Chondrocyte (in vitro differentiated cells): ENCODE measurements around the gene NAA10. TPM values are rescaled to one million over a fixed set of nuclear protein-coding genes. Genes with fewer than 3 reads are reported as not detected.

Experiments used
- DNase-seq: peaks from one replicate; pipeline ENCODE4 v3.0.0; 2021; ENCODE audit warnings: mixed read lengths, low spot score
- H3K27ac Mint-ChIP-seq: one replicate; pipeline ENCODE4 v1.8.0; 2021; ENCODE audit warnings: mild to moderate bottlenecking, moderate library complexity, mixed read lengths; ENCODE audit not compliant: unreplicated experiment
- H3K27me3 Mint-ChIP-seq: 2 replicates; pipeline ENCODE4 v1.8.0; 2021; ENCODE audit warnings: low read depth, mixed read lengths
- H3K36me3 Mint-ChIP-seq: 2 replicates; pipeline ENCODE4 v1.8.0; 2021; ENCODE audit warnings: low read depth, mixed read lengths
- H3K4me1 Mint-ChIP-seq: 2 replicates; pipeline ENCODE4 v1.8.0; 2021; ENCODE audit warnings: low read depth, mild to moderate bottlenecking, mixed read lengths
- H3K4me3 Mint-ChIP-seq: one replicate; pipeline ENCODE4 v1.8.0; 2021; ENCODE audit warnings: mild to moderate bottlenecking, moderate library complexity, mixed read lengths; ENCODE audit not compliant: unreplicated experiment
- H3K9me3 Mint-ChIP-seq: 2 replicates; pipeline ENCODE4 v1.8.0; 2021; ENCODE audit warnings: low read depth, mixed read lengths
- total RNA-seq: library from RNA; stranded (reverse); gene quantifications from 3 replicates; pipeline ENCODE4 v1.2.1, GENCODE V29; 2021
- TF ChIP-seq, protein P1 (sequence below): fragments of 200-600 bp; sonication (generic); IDR thresholded peaks from 2 replicates; pipeline ENCODE4 v1.5.0; 2021; ENCODE audit warnings: antibody characterized with exemption, mild to moderate bottlenecking, moderate library complexity

NAA10 gene
- total RNA-seq, 1 donor from 2014 or later, result 89.5 TPM

DNA sequence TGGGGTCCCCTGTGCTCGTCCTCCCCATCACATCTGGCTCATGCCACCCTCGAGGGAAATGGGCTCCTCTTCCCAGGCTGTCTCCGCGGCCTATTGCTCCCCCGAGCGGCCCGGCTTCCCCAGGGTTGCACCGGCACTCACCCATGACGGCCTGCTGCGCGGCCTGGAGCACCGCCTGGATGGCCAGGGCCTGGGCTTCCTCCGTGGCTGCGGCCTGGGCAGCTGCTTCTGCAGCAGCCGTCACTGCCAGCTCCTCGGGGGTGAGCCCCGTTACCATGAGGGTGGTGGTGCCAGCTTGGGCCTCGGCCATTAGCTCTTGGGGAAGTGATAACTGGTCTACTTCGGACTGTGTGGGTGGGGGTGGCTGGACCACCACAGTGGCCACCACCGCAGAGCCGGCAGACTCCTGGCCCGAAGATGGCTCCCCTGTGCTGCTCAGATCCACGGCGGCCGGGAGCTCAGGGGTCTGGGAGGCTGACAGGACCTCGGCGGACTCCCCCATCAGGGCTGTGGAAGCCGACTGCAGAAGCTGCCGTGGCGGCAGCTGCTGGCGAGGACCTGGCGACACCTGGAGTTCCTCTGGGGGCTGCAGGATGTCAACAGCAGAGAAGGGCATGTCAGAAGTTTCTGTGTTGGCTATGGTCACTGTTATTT, 17.7 kb upstream of the NAA10 start:
- Mint-ChIP-seq H3K4me3 (no peak overlapping the region), H3K27ac (no peak overlapping the region), H3K36me3 (peaks cover 43% of the 10 kb centered on the region), H3K9me3 (no peaks in the 10 kb centered on the region), H3K4me1 (peaks cover 11% of the 10 kb centered on the region), H3K27me3 (no peaks in the 10 kb centered on the region)
- no peak for DNase-seq
- TF ChIP-seq, protein P1, sequence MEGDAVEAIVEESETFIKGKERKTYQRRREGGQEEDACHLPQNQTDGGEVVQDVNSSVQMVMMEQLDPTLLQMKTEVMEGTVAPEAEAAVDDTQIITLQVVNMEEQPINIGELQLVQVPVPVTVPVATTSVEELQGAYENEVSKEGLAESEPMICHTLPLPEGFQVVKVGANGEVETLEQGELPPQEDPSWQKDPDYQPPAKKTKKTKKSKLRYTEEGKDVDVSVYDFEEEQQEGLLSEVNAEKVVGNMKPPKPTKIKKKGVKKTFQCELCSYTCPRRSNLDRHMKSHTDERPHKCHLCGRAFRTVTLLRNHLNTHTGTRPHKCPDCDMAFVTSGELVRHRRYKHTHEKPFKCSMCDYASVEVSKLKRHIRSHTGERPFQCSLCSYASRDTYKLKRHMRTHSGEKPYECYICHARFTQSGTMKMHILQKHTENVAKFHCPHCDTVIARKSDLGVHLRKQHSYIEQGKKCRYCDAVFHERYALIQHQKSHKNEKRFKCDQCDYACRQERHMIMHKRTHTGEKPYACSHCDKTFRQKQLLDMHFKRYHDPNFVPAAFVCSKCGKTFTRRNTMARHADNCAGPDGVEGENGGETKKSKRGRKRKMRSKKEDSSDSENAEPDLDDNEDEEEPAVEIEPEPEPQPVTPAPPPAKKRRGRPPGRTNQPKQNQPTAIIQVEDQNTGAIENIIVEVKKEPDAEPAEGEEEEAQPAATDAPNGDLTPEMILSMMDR, result no peak

DNA sequence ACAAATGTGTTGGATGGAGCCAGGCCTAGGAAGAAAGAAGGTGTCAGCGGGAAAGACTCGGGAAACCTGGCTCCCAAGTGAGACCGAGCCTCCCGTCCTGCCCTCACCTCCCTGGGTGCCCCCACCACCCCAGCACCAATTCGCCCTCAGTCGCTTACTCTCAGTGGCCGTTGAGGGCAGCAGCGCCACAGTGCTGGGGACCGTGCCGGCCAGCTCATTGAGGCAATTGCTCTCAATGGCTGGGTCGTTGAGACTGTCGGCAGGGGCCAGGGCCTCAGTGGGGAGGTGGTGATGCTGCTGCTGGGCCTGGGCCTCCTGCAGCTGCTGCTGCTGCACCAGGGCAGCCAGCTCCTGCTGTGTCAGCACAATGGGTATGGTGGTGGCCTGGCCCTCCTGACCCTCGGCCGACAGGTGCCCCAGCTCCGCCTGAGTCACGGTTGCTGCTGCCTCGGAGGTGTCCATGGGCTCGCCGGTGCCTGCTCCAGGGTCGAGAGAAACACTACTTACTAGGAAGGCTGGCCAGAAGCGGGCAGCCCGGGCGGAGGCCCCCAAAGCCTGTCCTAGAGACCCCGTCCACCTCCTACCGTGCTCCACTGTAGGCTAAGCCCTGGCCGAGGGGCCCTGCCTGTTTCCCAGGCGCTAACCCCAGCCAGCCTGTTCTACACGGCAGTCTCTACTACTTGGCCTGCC, 17.0 kb upstream of the NAA10 start:
- Mint-ChIP-seq H3K4me1 (peaks cover 13% of the 10 kb centered on the region), H3K9me3 (no peaks in the 10 kb centered on the region), H3K27me3 (no peaks in the 10 kb centered on the region), H3K27ac (no peak overlapping the region), H3K4me3 (no peak overlapping the region), H3K36me3 (peaks cover 38% of the 10 kb centered on the region)
- DNase-seq, result no peak
- TF ChIP-seq, protein P1, result no peak

DNA sequence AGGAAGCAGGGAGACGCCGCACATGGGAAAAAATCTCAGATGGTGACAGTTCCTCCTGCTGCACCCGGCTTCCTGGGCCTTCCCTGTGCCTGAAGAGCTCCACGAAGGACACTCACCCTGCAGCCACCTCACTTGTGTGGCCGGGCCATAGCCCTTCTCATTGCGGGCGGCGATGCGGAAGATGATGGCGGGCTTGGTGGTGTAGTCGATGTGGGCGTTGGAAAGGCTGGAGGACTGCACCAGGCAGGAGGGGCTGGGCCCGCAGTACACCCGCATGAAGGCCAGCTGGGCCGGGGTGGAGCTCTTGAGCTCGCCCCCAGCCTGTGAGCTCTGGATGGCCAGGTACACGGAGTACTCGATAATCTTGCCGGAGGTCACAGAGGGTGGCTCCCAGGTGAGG, 15.3 kb upstream of the NAA10 start:
- TF ChIP-seq, protein P1, result no peak
- Mint-ChIP-seq H3K27ac (no peak overlapping the region), H3K27me3 (no peaks in the 10 kb centered on the region), H3K36me3 (peaks cover 29% of the 10 kb centered on the region), H3K4me1 (peaks cover 13% of the 10 kb centered on the region), H3K4me3 (no peak overlapping the region), H3K9me3 (no peaks in the 10 kb centered on the region)
- DNase-seq, result no peak

DNA sequence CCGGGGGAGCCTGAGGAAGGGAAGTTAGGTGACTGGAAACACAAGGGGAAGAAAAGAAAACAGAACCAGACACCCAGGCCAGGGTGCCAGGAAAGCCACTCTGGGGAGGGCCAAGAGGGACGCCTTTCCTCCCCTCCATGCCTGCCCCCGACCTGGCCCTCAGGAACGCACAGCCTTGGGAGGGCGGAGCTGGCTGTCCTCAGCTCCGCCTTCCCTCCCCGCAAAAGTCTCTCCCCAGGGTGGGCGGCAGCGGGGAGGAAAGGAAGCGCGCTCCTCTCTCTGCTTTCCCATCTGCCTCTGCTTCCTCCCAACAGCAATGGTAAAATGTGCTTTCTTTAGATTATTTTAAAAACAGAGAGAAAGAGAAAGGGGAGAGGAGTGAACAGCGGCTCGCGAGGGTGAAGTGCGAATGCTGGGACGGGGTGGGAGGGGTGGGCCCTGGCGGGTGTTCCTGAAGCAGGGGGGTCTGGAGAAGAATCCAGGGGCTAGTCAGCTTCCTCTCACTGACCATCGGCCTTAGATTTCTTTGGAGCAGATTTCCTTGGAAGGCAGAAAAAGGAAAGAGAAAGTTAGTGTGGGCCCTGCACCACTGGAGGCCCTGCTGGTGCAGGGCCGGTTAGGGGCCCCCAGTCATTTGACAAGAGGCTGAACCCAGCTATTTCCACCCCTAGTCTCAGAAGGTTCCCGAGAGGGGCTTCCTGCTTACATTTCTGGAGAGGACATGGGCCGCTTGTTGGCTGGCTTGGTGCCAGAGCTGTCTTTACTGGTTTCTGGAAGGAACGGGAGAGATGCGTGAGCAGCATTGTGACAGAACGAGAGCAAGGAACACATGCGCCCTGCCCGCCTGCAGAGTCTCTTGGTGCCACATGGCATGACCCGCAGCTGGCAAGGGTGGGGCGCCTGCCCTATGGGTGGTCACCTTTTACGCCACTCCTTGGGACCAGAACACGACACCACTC, 14.3 kb upstream of the NAA10 start:
- H3K36me3 Mint-ChIP-seq, result peaks cover 22% of the 10 kb centered on the region
- TF ChIP-seq, protein P1, result no peak
- H3K27ac Mint-ChIP-seq, result no peak overlapping the region
- peaks cover 10% of the 10 kb centered on the region for H3K4me1 Mint-ChIP-seq
- no peaks in the 10 kb centered on the region for H3K9me3 Mint-ChIP-seq
- no peak overlapping the region for H3K4me3 Mint-ChIP-seq
- DNase-seq, result no peak
- H3K27me3 Mint-ChIP-seq, result no peaks in the 10 kb centered on the region

DNA sequence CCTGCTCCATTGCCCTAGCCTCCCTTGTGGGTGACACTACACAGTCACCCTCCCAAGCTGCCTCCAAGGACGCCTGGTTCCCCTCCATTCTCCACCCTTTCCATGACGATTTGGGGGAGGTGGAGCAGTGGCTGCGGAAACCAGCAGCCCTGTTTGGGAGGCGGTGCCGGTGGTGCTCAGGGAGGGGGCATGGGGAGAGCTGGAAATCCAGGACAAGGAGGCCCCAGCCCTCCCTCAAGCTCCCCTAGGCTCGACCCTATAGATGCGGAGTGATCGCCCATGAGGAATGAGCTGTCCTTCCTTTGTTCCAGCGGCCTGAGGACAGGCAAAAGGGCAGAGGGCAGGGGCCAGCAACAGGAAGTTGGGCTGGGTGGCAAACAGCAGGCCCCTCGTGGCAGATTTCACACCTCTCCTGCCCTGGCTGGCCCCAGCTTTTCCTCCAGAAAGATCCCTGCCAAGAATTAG, 13.2 kb upstream of the NAA10 start:
- Mint-ChIP-seq H3K36me3 (peaks cover 17% of the 10 kb centered on the region), H3K9me3 (no peaks in the 10 kb centered on the region), H3K4me1 (peaks cover 6% of the 10 kb centered on the region), H3K27me3 (no peaks in the 10 kb centered on the region), H3K4me3 (no peak overlapping the region), H3K27ac (no peak overlapping the region)
- DNase-seq, result no peak
- TF ChIP-seq, protein P1, result no peak
